CMK (cell line): ENCODE results near the gene NFIX.

Experiments
- DNase-seq: peaks from one replicate; pipeline ENCODE4 v3.0.0-alpha.2; 2010; ENCODE audit warnings: low read depth

Gene NFIX

GRCh38 chr19:13037731-13038130, 42.5 kb downstream of the NFIX start:
- DNase-seq: no peak

- no peak for DNase-seq
These were observed 43.3 kb downstream of the NFIX start for GRCh38 chr19:13038306-13039210.

- DNase-seq: no peak
These were observed 44.0 kb downstream of the NFIX start for GRCh38 chr19:13039211-13039789.

GRCh38 chr19:13040232-13040947, 45.1 kb downstream of the NFIX start:
- DNase-seq: no peak

GRCh38 chr19:13040948-13041292, 45.6 kb downstream of the NFIX start:
- DNase-seq: no peak

GRCh38 chr19:13042443-13043130, 47.3 kb downstream of the NFIX start:
- DNase-seq: no peak

GRCh38 chr19:13043285-13043684, 48.0 kb downstream of the NFIX start:
- DNase-seq: no peak

- no peak for DNase-seq
These were observed 49.1 kb downstream of the NFIX start for GRCh38 chr19:13044231-13044836.

- no peak for DNase-seq
These were observed 50.5 kb downstream of the NFIX start for GRCh38 chr19:13045812-13046211.

GRCh38 chr19:13047374-13047773, 52.1 kb downstream of the NFIX start:
- no peak for DNase-seq

- DNase-seq: no peak
These were observed 55.0 kb downstream of the NFIX start for GRCh38 chr19:13050274-13050673.

GRCh38 chr19:13051557-13052165, 56.4 kb downstream of the NFIX start:
- no peak for DNase-seq

- no peak for DNase-seq
These were observed 57.3 kb downstream of the NFIX start for GRCh38 chr19:13052447-13053175.

GRCh38 chr19:13053238-13053637, 58.0 kb downstream of the NFIX start:
- DNase-seq: no peak

GRCh38 chr19:13053761-13054625, 58.7 kb downstream of the NFIX start:
- no peak for DNase-seq

- DNase-seq: no peak
These were observed 59.4 kb downstream of the NFIX start for GRCh38 chr19:13054626-13055212.

GRCh38 chr19:13055213-13056051, 60.2 kb downstream of the NFIX start:
- DNase-seq: no peak

GRCh38 chr19:13056052-13056660, 60.9 kb downstream of the NFIX start:
- DNase-seq: no peak
